Activated CD4-positive, alpha-beta memory T cell treated with anti-CD3 and anti-CD28 coated beads for 36 hours (primary cell): Measurements from ENCODE around the gene GSTT2. TPM values are rescaled to one million over a fixed set of nuclear protein-coding genes. Genes with fewer than 3 reads are reported as not detected.

Experiments
- total RNA-seq, 2 experiments: library from RNA; stranded (reverse); gene quantifications; one replicate each; pipeline ENCODE4 v1.2.3, GENCODE V29; 2021

Gene GSTT2
- total RNA-seq, 2 experiments from 2014 or later: not detected

Other genes starting within 250 kb of the GSTT2 start
- gene ZNF70, start 229.0 kb upstream of the GSTT2 start, total RNA-seq: 1 to 10 TPM; 1.2 to 1.3 TPM
- gene VPREB3, start 225.7 kb upstream of the GSTT2 start, total RNA-seq: not detected
- under 1 TPM; 0.31 to 0.90 TPM for gene C22orf15, start 217.1 kb upstream of the GSTT2 start, total RNA-seq
- 100 to 1,000 TPM; 144 to 157 TPM for gene CHCHD10, start 212.2 kb upstream of the GSTT2 start, total RNA-seq
- gene MMP11, start 207.3 kb upstream of the GSTT2 start, total RNA-seq: 1 to 10 TPM in 1 of 2 experiments, under 1 TPM in 1; 0.70 to 1.0 TPM
- gene SMARCB1, start 193.2 kb upstream of the GSTT2 start, total RNA-seq: 10 to 100 TPM; 71.3 to 72.5 TPM
- 1 to 10 TPM; 8.1 to 9.7 TPM for gene DERL3, start 141.1 kb upstream of the GSTT2 start, total RNA-seq
- gene SLC2A11, start 122.3 kb upstream of the GSTT2 start, total RNA-seq: 1 to 10 TPM; 6.8 to 8.9 TPM
- 1,000 to 10,000 TPM; 1,215 to 1,240 TPM for gene MIF, start 85.8 kb upstream of the GSTT2 start, total RNA-seq
- under 1 TPM in 1 of 2 experiments, not detected in 1; 0.33 TPM for gene GSTT2B, start 18.9 kb upstream of the GSTT2 start, total RNA-seq
- gene DDTL, start 13.2 kb upstream of the GSTT2 start, total RNA-seq: 1 to 10 TPM; 1.4 to 2.0 TPM
- 100 to 1,000 TPM; 105 to 108 TPM for gene DDT, start 5.7 kb upstream of the GSTT2 start, total RNA-seq
- not detected for gene GSTT4, start 25.3 kb downstream of the GSTT2 start, total RNA-seq
- 10 to 100 TPM; 76.6 to 79.9 TPM for gene CABIN1, start 31.2 kb downstream of the GSTT2 start, total RNA-seq
- under 1 TPM; 0.19 to 0.22 TPM for gene SUSD2, start 201.4 kb downstream of the GSTT2 start, total RNA-seq